ENCODE data around the gene NDUFC2.
"Not testable (repeated sequence)": the region's sequence is repeated elsewhere in the genome, so short reads cannot be mapped to it uniquely, and the experiment has no call there.

NDUFC2 gene

DNA sequence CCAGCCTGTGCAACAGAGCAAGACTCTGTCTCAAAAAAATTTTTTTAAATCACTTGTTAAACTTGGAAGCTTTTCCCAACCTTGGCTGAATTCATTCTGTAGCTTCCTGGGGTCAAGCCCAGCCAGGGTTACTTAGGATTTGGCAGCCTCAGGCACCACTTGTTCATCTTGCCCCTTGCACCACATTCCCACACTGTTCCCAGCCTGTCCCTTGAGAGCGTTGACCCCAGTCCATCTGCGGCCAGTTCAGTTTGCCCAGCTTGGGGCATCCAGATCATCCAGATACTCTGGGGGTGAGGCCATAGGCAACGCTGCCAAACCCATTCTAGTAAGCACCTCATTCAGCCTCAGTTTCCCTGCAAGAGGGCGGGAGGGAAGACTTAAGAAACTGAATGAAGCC lies 24.7 kb downstream of the NDUFC2 start:
- no peak for DNase-seq (ENCODE audit: low read depth)

DNA sequence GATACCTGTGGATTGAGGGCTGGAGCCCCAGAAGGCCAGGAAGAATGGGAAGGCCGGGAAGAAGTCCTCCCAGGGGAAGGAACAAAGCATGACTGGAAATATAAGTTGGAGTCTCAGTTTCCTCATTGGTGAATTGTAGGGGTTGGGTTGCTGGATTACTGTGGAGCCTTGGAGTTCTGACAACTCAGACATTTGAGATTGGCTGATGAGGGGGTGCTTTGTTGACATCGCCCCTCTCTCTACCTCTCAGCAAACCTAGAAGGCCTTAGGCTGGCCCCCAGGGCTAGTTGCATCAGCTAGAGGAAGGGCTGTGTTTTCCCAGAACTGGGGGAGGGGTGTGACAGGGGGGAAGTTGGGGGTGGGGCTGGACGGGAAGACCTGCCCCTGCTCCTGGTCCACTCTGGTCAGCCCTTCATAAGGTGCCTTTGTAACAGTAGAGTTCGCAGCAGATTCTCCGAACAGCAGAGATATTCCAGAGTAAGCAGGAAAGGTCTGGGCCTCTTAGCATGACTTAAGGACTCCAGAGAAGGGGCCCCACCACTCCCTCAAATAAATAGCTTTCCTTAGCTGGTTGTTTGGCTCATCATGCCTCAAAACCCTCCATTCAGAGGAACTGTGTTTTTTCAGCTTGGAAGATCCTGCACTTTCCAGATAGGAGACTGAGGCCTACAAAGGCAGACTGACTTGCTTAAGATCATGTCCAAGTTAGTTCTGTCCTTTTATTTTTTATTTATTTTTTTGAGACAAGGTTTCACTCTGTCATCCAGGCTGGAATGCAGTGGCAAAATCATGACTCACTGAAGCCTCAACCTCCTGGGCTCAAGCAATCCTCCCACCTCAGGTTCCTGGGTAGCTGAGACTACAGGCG lies 28.5 kb downstream of the NDUFC2 start:
- no peak for DNase-seq (ENCODE audit: low read depth)

GRCh38 chr11:78049348-78049747 lies 30.3 kb downstream of the NDUFC2 start:
- no peak for DNase-seq (ENCODE audit: low read depth)

DNA sequence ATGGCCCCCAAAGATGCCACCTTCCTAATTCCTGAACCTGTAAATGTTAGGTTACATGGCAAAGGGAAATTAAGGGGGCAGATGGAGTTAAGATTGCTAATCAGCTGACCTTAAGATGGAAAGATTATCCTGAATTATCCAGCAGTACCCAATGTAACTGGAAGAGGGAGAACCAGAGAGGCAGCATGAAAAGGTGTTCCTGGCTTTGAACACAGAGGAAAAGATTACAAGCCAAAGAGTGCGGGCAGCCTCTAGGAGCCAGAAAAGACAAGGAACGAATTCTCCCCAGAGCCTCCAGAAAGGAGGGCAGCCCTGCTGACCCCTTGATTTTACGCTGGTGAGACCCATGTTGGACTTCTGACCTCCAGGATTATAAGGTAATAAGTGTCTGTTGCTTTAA lies 31.1 kb downstream of the NDUFC2 start:
- DNase-seq (ENCODE audit: low read depth): no peak

GRCh38 chr11:78046486-78046854 lies 33.2 kb downstream of the NDUFC2 start:
- no peak for DNase-seq (ENCODE audit: low read depth)

DNA sequence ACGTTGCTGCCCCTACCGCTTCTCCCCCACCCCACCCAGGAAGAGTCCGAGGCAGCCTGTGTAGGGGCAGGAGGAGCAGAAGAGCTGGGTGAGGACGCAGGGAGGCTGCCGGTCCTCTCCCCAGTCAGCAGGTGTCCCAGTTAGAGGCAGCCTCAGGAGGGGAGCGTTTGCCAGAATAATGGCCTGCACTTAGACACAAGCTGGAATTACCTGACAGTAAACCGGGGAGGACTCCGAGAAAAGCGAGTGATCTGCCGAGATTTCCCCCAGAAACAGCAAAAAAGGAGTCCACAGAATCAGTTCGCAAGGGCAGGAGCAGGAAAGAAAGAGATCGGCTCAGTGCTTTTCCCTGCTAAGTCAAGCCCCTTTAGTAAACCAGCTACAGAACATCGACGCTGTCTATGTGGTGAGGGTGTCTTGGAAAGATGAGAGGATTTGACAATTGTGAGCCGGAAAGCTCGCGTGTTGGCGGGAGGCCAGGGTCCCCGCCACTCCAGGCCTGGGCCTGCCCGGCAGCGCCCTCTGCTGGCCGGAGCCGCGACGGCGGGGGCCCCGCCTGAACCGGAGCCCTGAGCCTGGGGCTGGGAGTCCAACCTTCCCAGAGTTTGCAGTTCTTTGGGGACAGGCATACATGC lies 33.7 kb downstream of the NDUFC2 start:
- peak; percentile 69 for DNase-seq (ENCODE audit: low read depth)

- no peak for DNase-seq (ENCODE audit: low read depth)
These were observed 35.0 kb downstream of the NDUFC2 start for GRCh38 chr11:78044706-78045105.

- DNase-seq (ENCODE audit: low read depth): no peak
These were observed 37.7 kb downstream of the NDUFC2 start for GRCh38 chr11:78041843-78042440.

DNA sequence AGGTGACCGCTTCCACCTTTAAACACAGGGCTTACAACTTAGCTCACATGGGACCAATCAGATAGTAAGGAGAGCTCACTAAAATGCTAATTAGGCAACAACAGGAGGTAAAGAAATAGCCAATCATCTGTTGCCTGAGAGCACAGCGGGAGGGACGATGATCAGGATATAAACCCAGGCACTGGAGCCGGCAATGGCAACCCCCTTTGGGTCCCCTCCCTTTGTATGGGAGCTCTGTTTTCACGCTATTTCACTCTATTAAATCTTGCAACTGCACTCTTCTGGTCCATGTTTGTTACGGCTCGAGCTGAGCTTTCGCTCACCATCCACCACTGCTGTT lies 38.3 kb downstream of the NDUFC2 start:
- DNase-seq (ENCODE audit: low read depth): not testable (repeated sequence)

DNA sequence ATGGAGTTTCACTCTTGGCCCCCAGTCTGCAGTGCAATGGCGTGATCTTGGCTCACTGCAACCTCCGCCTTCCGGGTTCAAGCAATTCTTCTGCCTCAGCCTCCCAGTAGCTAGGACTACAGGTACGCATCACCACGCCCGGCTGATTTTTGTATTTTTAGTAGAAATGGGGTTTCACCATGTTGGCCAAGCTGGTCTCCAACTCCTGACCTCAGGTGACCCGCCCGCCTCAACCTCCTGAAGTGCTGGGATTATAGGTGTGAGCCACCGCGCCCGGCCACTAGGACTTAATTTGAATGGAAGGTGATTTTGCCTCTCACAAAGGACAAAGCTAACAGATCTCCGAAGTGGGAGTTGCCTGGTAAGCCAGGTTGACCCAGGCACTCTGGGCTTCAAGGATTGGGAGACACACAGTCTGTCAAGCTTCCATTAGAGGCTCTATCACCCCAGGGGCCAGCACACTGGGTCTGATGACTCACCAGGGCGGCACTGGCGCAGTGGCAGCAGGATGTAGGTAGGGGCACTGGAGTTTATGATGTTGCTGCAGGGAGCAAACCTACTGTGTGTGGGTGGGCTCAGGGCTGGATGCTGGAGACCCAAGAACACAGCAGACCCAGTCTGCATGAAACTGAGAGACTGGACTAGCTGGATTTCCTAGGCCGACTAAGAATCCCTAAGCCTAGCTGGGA lies 38.8 kb downstream of the NDUFC2 start:
- DNase-seq (ENCODE audit: low read depth): no peak

- no peak for DNase-seq (ENCODE audit: low read depth)
These were observed 39.6 kb downstream of the NDUFC2 start for GRCh38 chr11:78039919-78040671.

- DNase-seq (ENCODE audit: low read depth): no peak
These were observed 40.2 kb downstream of the NDUFC2 start for GRCh38 chr11:78039391-78039918.

DNA sequence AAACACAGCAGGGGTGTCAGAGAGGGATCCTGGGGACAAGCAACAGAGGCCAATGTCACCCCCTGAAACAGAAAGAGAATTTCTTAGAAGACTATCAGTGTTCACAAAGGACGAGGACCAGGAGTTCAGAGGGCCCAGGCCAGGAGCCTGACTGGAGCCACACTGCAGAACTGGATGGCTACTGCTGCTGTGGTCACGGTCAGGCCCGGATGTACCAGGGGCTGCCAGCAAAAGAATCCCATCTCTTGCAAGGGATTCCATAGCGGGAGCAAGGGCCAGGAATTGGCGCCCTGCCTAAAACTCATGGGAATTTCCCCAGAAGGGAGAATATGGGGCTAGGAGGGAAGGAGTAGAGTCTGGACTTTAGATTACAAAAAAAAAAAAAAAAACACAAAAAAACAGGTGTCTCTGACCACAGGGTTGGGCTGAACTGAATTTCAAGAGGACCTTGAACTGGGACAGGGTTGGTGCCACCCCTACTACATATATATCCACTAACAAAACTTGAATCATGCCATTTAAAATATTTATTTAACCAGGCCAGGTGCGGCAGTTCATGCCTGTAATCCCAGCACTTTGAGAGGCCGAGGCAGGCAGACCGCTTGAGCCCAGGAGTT lies 40.9 kb downstream of the NDUFC2 start:
- DNase-seq (ENCODE audit: low read depth): no peak

DNA sequence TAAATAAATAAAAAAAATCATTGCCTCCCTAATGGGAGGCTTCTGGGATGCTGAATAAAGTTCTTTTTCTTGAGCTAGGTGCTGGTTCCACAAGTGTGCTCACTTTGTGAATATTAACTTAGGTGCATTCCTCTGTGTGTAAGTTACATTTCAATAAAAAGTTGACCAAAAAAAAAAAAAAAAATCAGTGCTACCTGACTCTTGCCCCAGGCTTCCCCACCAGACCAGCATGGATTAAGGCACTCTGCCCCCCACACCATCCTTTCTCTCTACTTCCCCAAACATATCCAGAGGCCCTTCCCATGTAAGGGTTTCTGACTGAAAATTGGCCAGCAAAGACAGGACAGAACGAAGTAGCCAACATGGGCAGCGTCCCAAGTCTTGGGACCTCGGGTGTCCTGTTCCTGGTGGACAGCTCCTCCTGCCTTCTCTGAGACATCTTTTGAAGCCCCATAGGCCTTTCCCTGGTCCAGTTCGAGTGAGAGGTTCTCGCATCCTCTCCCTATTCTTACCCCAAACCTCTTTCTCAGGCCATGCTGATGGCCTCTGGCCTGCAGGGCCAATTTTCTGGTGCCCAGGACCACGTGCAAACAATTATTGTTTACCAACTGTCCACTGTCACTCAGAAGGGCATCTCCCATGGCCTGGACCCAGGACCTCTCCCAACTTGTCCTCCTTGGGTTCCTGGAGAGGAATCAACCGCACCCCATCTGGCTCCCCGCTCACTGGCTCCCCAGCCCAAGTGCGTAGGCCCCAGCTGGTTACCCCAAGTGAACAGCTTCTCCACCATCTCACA lies 41.6 kb downstream of the NDUFC2 start:
- DNase-seq (ENCODE audit: low read depth): no peak

GRCh38 chr11:78037056-78037455 lies 42.6 kb downstream of the NDUFC2 start:
- no peak for DNase-seq (ENCODE audit: low read depth)

DNA sequence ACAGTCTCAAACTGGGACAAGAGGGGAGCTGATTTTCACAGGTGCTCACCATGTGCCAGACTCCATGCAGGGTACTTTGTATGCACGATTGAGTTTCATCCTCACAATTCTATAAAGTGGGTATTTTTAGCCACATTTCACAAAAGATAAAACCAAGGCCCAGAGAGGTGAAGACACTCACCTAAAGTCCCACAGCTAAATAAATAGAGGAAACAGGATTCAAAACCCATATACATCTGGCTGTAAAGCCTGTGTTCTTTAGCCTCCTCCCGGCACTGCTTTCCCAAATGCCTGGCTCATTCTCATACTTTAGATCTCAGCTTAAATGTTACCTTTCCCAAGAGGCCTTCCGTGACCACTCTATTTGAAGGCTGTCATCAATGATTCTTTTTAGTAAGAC lies 43.3 kb downstream of the NDUFC2 start:
- DNase-seq (ENCODE audit: low read depth): no peak

DNA sequence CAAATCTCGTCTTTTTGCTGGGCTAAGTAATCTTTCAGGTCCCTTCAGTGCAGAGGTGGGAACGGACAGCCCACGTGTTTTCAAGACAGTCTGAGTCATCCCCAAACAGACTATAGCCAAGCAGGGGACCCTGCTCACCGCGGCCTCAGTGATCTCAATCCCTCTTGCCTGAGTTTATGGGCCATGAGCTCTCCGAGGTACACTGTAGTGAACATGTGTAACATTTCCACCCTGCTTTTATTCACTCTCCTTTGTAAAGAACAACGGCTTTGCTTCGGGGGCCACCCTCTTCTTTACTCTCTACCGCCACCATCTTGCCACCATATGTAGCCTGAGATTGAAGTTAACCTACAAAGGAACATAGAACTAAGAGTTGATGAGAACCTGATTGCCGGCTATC lies 45.0 kb downstream of the NDUFC2 start:
- DNase-seq (ENCODE audit: low read depth): no peak

GRCh38 chr11:78033040-78033439 lies 46.6 kb downstream of the NDUFC2 start:
- no peak for DNase-seq (ENCODE audit: low read depth)

GRCh38 chr11:78032090-78032489 lies 47.6 kb downstream of the NDUFC2 start:
- DNase-seq (ENCODE audit: low read depth): no peak

GRCh38 chr11:78031629-78032028 lies 48.0 kb downstream of the NDUFC2 start:
- DNase-seq (ENCODE audit: low read depth): no peak

Data from activated gamma-delta T cell treated with anti-CD3 and anti-CD28 coated beads, Interleukin-2, amount 50 U/mL, for 16 hours (primary cell).